Endothelial cell of umbilical vein (primary cell): ENCODE data around the gene SLC39A5.

Source experiments
- EZH2 ChIP-seq: IDR thresholded peaks from 2 replicates; pipeline ENCODE4 v1.6.1; 2012; ENCODE audit warnings: borderline replicate concordance, low read depth, mild to moderate bottlenecking, moderate library complexity, low read length, inconsistent platforms; ENCODE audit not compliant: severe bottlenecking
- FOS ChIP-seq: IDR thresholded peaks from 2 replicates; pipeline ENCODE4 v1.6.1; 2011; ENCODE audit warnings: mild to moderate bottlenecking, low read length, moderate library complexity, borderline replicate concordance; ENCODE audit not compliant: insufficient read depth
- GATA2 ChIP-seq: IDR thresholded peaks from 2 replicates; pipeline ENCODE4 v1.7.0; 2011; ENCODE audit warnings: low read depth, mild to moderate bottlenecking, moderate library complexity, mixed read lengths, low read length; ENCODE audit not compliant: insufficient read length, insufficient read depth
- JUN ChIP-seq: IDR thresholded peaks from 2 replicates; pipeline ENCODE4 v1.6.1; 2011; ENCODE audit warnings: borderline replicate concordance, low read depth; ENCODE audit not compliant: insufficient read length, insufficient read depth
- POLR2A ChIP-seq: IDR thresholded peaks from 2 replicates; pipeline ENCODE4 v1.6.1; 2012; ENCODE audit warnings: low read depth, mild to moderate bottlenecking, control low read depth, low read length
- POLR2AphosphoS5 ChIP-seq: IDR thresholded peaks from 2 replicates; pipeline ENCODE4 v1.6.1; 2012; ENCODE audit warnings: low read depth, mild to moderate bottlenecking, control low read depth, low read length, moderate library complexity; ENCODE audit not compliant: insufficient read depth
- TF ChIP-seq, protein P1 (sequence below): IDR thresholded peaks from 2 replicates; pipeline ENCODE4 v1.6.1; 2011; ENCODE audit not compliant: insufficient read depth, insufficient read length
- TF ChIP-seq, protein P2 (sequence below), 2 donors: IDR thresholded peaks; 1 replicate in 1 of 2; 2 replicates in 1 of 2; pipeline ENCODE4 v1.5.1; 2011; ENCODE audit warnings: low read length in 2 of 2, mild to moderate bottlenecking in 2 of 2, moderate library complexity in 2 of 2, control low read depth in 1 of 2, inconsistent platforms in 1 of 2, low read depth in 1 of 2; ENCODE audit not compliant: insufficient read depth in 1 of 2; ENCODE audit errors: extremely low read depth in 1 of 2

DNA sequence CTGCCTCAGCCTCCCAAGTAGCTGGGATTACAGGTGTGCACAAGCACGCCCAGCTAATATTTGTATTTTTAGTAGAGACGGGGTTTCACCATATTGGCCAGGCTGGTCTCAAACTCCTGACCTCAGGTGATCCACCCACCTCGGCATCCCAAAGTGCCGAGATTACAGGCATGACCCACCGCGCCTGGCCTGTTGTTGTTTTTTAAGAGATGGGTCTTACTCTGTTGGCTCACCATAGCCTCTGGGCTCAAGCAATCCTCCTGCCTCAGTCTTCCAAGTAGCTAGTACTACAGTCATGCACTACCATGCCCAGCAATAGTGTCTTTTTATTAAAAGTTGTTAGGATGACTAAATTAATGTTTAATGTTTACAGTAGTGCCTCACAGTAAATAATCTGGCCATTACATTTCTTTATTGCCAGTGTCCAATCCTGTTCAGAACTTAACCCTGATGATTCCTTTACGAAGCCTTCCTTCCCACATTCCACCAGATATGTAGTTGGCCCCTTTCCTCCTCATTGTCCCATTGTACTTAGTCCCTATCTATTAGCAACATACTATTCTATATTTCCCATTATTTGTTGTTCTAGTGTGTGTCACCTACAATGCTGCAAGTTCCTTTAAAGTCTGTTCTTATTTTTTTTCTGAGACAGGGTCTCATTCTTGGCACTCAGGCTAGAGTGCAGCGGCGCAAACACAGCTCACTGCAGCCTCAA, 31.8 kb upstream of the SLC39A5 start:
- no peak for TF ChIP-seq POLR2A
- TF ChIP-seq, protein P1, sequence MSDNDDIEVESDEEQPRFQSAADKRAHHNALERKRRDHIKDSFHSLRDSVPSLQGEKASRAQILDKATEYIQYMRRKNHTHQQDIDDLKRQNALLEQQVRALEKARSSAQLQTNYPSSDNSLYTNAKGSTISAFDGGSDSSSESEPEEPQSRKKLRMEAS: no peak
- TF ChIP-seq, protein P2, sequence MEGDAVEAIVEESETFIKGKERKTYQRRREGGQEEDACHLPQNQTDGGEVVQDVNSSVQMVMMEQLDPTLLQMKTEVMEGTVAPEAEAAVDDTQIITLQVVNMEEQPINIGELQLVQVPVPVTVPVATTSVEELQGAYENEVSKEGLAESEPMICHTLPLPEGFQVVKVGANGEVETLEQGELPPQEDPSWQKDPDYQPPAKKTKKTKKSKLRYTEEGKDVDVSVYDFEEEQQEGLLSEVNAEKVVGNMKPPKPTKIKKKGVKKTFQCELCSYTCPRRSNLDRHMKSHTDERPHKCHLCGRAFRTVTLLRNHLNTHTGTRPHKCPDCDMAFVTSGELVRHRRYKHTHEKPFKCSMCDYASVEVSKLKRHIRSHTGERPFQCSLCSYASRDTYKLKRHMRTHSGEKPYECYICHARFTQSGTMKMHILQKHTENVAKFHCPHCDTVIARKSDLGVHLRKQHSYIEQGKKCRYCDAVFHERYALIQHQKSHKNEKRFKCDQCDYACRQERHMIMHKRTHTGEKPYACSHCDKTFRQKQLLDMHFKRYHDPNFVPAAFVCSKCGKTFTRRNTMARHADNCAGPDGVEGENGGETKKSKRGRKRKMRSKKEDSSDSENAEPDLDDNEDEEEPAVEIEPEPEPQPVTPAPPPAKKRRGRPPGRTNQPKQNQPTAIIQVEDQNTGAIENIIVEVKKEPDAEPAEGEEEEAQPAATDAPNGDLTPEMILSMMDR (IDR thresholded peaks at IDR 0.05; ENCODE audit: extremely low read depth in 1 of 2, insufficient read depth in 1 of 2, low read depth in 1 of 2, low read length in 2 of 2): no peak
- TF ChIP-seq POLR2AphosphoS5: peak; percentile 34
- no peak for TF ChIP-seq EZH2
- TF ChIP-seq FOS: no peak
- peak; percentile 67 for TF ChIP-seq GATA2
- TF ChIP-seq JUN: peak; percentile 79
